ENCODE results near the gene PRDM8.

Gene PRDM8

DNA sequence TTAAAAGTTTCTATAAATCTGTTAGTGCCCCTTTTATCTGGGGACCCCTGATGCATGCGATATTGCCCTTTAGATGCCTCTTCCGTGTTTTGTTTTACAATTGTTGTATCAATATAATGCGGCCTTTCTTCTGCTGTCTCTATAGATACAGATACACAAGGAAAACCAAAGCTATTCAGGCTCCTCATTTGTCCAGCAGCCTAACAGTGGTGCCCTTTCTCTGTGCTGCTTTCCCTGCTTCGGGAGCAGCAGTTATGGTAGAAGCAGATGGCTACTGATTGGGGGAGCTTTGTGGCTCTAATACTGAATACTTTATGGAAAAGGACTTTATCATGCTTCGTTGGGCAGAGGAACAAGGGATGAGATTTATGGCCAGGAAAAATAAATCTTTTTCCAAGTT is 10.6 kb upstream of the PRDM8 start:
- no peak overlapping the region for H3K4me3 ChIP-seq (replicated peaks in 1 of 2; ENCODE audit: low read depth in 2 of 2, low read length in 2 of 2)
- no peak for DNase-seq (ENCODE audit: low read depth in 2 of 2)
- no peak for TF ChIP-seq CTCF (IDR thresholded peaks at IDR 0.05; ENCODE audit: low read depth, low read length)

DNA sequence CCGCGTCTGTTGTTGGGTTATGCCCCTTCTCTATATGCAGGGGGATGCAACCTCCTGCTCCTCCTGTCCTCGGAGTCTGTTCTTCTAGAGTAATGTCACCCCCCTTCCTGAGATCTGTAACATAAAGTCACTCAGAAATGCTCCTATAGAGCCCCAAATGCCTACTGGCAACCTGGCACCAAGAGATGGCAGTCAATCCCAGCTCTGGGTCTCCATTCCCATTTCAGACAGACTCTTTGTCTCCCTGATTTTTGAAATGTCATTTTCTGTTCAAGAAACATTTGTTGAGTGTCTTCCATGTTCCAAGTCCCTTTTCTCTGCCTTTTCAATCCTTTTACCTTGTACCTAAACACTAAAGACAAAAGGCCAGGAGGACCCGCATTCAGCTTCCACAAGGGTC is 9.6 kb upstream of the PRDM8 start:
- no peak overlapping the region for H3K4me3 ChIP-seq (replicated peaks in 1 of 2; ENCODE audit: low read depth in 2 of 2, low read length in 2 of 2)
- TF ChIP-seq CTCF (IDR thresholded peaks at IDR 0.05; ENCODE audit: low read depth, low read length), result no peak
- DNase-seq (ENCODE audit: low read depth in 2 of 2), result no peak

- DNase-seq (ENCODE audit: low read depth in 2 of 2), result no peak
- no peak overlapping the region for H3K4me3 ChIP-seq (replicated peaks in 1 of 2; ENCODE audit: low read depth in 2 of 2, low read length in 2 of 2)
- no peak for TF ChIP-seq CTCF (IDR thresholded peaks at IDR 0.05; ENCODE audit: low read depth, low read length)
These were observed 8.9 kb upstream of the PRDM8 start for GRCh38 chr4:80188457-80188800.

DNA sequence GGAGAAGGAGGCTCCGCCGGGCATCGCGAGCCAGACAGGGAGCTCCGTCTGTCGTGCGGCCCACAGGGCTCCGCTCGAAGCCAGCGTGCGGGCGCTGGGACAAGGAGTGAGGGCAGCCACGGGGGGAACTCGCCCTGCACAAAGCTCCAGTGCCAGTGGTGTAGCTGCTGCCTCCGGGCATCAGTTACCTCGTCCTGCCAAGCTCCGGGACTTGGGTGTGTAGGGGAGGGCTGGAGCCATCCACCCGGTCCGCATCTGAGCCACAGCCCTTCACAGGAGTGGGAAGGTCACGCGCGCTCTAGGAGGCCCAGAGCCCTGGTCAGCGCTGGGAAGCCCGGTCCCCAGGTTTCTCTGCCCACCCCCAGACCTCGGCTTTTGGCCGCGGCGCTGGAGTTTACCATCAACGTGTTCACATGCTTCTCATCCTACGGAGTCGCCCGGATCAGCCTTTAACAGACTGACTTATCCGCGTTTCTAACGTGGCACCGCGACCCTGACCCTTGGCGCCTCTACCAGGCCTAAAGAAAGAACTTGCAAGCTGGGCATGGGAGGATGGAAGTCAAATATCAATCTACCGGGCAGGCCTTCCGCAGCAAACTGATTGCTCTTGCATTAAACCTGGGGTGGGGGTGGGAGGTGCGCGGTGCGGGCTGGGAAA is 8.4 kb upstream of the PRDM8 start:
- DNase-seq (ENCODE audit: low read depth in 2 of 2), result no peak
- no peak for TF ChIP-seq CTCF (IDR thresholded peaks at IDR 0.05; ENCODE audit: low read depth, low read length)
- no peak overlapping the region for H3K4me3 ChIP-seq (replicated peaks in 1 of 2; ENCODE audit: low read depth in 2 of 2, low read length in 2 of 2)

- no peak for TF ChIP-seq CTCF (IDR thresholded peaks at IDR 0.05; ENCODE audit: low read depth, low read length)
- no peak for DNase-seq (ENCODE audit: low read depth in 2 of 2)
- no peak overlapping the region for H3K4me3 ChIP-seq (replicated peaks in 1 of 2; ENCODE audit: low read depth in 2 of 2, low read length in 2 of 2)
These were observed 7.7 kb upstream of the PRDM8 start for GRCh38 chr4:80189581-80189955.

GRCh38 chr4:80189956-80190677 is 7.2 kb upstream of the PRDM8 start:
- TF ChIP-seq CTCF (IDR thresholded peaks at IDR 0.05; ENCODE audit: low read depth, low read length), result no peak
- DNase-seq (ENCODE audit: low read depth in 2 of 2), result no peak
- H3K4me3 ChIP-seq (replicated peaks in 1 of 2; ENCODE audit: low read depth in 2 of 2, low read length in 2 of 2), result no peak overlapping the region
